ENCODE results near the gene ZNF185.

ZNF185 gene

DNA sequence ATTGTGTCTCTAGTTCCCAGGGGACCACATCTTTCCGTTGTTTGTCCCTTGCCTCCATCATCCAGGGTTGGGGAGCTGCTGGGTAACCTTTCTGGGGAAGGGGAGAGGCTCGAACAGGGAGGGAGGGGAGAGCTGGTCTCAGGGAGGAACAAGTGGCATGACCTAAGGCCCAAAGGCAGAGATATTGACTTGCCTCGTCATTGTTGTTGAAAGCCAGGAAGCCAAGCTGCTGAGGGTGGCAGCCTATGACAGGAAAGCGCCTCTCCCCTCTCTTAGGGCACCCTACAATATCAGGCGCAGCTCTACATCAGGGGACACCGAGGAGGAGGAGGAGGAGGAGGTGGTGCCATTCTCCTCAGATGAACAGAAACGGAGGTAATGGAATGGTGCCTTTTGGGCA, 20.8 kb downstream of the ZNF185 start:
- FAIRE-seq: no peak

DNA sequence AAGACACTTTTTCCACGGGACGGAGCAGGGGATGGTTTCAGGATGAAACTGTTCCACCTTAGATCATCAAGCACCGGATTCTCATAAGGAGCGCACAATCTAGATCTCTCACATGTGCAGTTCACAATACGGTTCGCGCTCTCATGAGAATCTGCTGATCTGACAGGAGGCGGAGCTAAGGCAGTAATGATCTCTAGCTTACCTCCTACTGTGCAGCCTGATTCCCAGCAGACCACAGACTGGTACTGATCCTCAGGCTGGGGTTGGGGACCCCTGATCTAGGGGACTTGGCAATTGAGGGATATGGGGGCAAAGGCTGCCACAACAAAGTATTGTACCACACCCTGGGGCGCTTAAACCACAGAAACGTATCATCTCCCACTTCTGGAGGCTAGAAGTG, 25.7 kb downstream of the ZNF185 start:
- no peak for FAIRE-seq

GRCh38 chrX:152925835-152926234, 28.0 kb downstream of the ZNF185 start:
- no peak for FAIRE-seq

DNA sequence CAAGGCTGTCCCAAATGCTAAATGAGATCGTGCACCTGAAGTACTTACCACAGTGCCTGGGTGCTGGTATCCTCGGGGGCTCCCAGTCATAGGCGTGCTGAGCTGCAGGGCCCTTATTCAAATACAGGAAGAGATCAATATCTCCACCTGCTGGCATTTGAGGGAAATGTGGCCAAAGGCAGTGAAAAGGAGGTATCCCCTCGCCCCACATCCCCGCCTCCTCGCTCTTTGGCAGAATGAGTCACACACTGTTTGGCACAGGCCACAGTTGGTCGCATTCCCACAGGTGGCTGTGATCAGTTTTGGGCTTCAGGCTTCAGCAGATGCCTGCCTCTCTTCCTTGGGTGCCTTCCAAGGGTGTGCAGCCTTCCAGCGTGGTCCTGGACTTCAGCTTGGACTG, 28.4 kb downstream of the ZNF185 start:
- FAIRE-seq: no peak

GRCh38 chrX:152926923-152927322, 29.1 kb downstream of the ZNF185 start:
- no peak for FAIRE-seq

DNA sequence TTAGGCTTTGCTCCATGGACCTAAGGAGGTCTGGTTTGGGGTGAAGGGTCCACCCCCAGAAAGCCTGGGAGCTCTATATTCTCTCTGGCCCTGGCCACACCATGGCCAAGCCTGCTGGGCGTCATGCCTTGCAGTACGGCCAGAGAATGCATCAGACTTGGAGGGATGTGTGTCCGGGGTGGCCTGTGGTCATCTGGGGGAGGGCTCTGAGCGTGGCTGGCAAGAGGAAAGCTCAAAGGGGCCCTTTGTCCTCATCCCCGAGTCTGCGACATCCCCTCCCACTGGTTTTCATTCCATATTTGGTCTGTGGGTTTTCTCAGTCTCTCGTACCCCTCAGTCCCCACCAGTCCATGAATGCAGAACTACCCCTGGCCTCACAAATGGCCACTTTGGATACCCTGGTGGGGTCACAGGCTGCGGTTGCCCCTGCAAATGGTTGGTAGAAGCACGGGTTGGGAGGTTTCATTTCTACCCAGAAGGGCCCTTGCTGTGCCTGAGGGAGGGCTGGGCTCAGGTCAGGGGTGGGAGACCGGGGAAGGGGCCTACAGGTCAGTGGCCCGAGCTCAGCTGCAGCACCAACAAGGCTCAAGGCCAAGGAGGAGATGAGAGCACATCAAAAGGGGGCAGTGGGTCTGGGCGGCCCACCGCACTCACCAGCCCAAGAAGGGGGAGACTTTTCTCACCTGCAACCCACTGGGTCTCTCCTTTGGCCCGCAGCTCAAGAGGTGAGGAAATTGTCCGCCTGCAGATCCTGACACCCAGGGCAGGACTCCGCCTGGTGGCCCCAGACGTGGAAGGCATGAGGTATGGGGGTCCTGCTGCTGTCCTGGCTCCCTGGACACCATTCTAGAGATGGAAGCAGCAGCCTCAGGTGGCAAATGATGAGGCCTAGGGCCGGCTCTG, 30.2 kb downstream of the ZNF185 start:
- FAIRE-seq: no peak

DNA sequence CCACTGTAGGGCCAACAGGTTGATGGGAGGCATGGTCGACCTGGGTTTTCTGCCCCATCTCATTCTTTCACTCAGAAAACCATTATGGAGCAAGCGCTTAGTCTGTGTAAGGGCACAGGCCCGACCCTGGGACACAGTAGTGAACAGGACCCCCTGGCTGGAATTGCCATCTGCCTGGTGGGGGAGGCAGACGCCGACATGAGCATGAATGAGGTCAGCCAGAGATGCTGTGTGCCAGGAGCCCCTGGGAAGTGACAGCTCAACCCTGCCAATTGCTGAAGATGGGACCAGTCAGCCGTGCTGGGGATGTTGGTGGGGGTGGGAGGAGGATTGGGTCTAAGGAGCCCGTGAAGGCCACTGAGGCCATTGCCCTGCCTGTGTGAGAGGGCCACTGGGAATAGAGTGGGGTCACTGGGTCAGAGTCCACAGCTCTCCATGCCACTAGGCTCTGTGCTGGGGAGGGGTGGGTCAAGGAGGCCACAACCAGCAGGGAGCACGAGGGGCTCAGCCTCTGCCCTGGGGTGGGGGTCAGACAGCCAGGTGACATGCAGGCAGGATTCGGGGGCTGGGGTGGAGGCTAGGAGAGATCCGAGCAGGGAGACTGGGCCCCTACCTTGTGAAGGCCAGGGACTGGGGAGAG, 31.0 kb downstream of the ZNF185 start:
- FAIRE-seq: no peak

- no peak for FAIRE-seq
These were observed 32.0 kb downstream of the ZNF185 start for GRCh38 chrX:152929898-152930297.

DNA sequence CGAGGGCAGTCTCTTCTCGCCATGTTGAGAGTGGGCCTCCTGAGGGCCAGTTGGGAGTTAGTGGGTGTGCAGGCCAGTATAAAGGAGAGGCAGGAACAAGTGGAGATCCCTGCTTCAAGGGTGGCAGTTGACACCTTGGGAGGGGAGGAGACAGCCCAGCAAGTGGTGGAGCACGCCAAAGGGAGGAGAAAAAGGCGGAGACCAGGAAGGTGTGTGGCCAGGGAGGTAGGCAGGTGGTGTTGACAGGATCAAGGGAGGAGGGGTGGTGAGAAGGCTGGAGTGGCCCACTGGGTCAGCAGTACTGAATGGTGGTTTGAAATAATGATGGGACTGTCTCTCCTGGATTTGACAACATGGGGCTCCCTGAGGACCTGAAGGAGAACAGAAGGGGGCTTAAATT, 32.6 kb downstream of the ZNF185 start:
- no peak for FAIRE-seq

DNA sequence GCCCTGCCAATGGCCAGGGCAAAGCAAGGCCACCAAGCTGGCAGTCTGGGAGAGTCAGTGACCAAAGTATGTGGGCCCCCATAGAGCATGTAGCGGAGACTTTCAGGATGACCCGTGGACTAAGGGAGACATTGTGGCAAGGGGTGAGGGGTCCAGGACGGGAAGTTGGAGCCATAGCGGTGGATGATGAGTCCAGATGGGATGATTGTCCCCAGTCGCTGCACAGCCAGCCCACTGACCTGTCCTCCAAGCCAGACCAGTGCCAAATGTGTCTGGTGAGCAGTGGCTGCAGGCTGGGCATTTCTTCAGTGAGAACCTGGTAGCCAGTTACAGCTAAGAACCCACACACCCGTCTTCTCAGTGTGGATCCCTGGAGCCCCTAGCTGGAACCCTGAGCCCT, 34.3 kb downstream of the ZNF185 start:
- no peak for FAIRE-seq

- no peak for FAIRE-seq
These were observed 34.8 kb downstream of the ZNF185 start for GRCh38 chrX:152932598-152933175.

- FAIRE-seq: no peak
These were observed 38.4 kb downstream of the ZNF185 start for GRCh38 chrX:152936306-152936705.

GRCh38 chrX:152937236-152937635, 39.4 kb downstream of the ZNF185 start:
- no peak for FAIRE-seq

DNA sequence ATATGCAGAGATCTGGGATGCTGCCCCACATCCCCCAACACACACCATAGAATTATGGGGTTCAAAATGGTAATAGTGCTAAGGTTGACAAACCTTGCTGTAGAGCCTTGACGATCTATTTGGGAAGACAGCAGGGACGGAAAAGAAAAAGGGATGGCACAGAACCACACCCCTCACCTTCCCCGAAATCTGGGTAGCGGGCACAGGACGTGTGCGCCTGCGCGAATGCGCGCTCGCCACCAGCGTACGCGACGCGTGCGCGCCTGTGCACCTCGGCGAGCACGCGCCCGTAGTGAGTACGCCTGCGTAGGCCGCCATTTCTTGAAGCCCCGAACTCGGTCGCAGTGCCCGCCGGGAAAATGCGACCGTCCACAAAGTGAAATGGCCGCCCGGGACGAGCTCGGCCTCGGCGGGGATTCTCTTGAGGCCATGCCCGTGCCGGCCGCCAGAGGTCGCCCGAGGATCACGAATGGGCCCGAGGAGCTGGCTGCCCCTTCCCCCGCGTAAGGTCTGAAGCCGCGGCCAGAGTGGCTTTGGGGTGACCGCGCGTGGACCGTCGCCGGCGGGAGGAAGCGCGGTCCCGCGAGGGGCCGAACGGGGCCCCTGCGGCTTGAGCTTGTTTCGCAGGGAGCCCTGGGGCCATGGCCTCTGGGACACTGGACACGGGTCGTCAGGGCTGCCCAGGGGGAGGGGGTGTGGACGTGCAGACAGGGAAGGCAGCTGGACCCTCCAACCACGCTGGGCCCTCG, 43.6 kb downstream of the ZNF185 start:
- no peak for FAIRE-seq

DNA sequence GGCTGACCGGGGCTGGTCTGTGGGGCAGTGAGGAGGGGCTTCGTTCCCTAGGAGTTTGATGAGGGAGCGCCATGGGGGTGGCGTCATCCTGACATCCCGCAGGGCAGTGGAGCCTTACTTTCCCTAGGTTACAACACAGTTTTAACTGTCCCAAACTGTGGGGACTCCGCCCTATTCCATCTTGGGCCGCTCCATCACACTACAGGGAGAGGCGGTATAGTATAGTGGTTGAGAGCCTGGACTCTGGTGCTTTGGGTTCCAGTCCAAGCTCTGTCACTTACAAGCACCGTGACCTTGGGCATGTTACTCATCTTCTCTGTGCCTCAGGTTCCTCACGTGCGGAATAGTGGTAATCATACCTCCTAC, 44.2 kb downstream of the ZNF185 start:
- FAIRE-seq: no peak

DNA sequence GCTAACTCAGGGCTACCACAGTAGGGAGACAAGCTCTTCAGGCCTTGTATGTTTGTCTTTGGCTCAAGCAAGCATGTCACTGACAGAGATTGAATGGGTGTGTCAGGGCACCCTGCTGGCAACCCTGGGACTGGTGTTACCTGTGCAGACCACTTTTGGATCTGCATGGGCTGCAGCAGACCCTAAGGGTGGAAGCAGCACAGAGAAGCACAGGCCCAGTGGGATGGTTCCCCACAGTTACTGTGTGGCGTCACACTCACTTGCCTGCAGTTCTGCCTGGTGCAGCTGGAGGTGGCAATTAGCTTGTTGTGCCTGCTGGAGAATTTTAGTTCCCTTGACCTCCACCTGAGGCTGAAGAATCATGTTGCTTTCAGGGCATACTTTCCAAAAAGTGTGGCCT, 46.0 kb downstream of the ZNF185 start:
- FAIRE-seq: no peak

- no peak for FAIRE-seq
These were observed 47.4 kb downstream of the ZNF185 start for GRCh38 chrX:152945021-152945979.

GRCh38 chrX:152946681-152947080, 48.8 kb downstream of the ZNF185 start:
- no peak for FAIRE-seq
